Progenitor cell of endocrine pancreas (in vitro differentiated cells): ENCODE measurements around the gene TMEM30B. TPM values are rescaled to one million over a fixed set of nuclear protein-coding genes. Genes with fewer than 3 reads are reported as not detected.

Experiments used
- DNase-seq: peaks from one replicate; pipeline ENCODE4 v3.0.0; 2021; ENCODE audit warnings: low spot score; ENCODE audit not compliant: unreplicated experiment
- H3K27ac Mint-ChIP-seq: 2 replicates; pipeline ENCODE4 v1.8.0; 2021; ENCODE audit warnings: mild to moderate bottlenecking, moderate library complexity, mixed read lengths
- H3K27me3 Mint-ChIP-seq: 2 replicates; pipeline ENCODE4 v1.8.0; 2021; ENCODE audit warnings: mixed read lengths
- H3K36me3 Mint-ChIP-seq: 2 replicates; pipeline ENCODE4 v1.8.0; 2022; ENCODE audit warnings: mixed read lengths; ENCODE audit not compliant: insufficient read depth
- H3K4me1 Mint-ChIP-seq: 2 replicates; pipeline ENCODE4 v1.8.0; 2021; ENCODE audit warnings: low read depth, mixed read lengths
- H3K4me3 Mint-ChIP-seq: 2 replicates; pipeline ENCODE4 v1.8.0; 2021; ENCODE audit warnings: low read depth, mild to moderate bottlenecking, moderate library complexity, mixed read lengths
- H3K9me3 Mint-ChIP-seq: 2 replicates; pipeline ENCODE4 v1.8.0; 2021; ENCODE audit warnings: low read depth, mixed read lengths
- CTCF ChIP-seq: fragments of 200-600 bp; sonication (generic); IDR thresholded peaks from one replicate; pipeline ENCODE4 v1.5.0; 2021; ENCODE audit warnings: antibody characterized with exemption, mild to moderate bottlenecking; ENCODE audit not compliant: unreplicated experiment
- total RNA-seq: library from RNA; stranded (reverse); gene quantifications from 2 replicates; pipeline ENCODE4 v1.2.1, GENCODE V29; 2021

Gene TMEM30B
- total RNA-seq, 1 donor from 2014 or later = 28.1 TPM

- Mint-ChIP-seq H3K4me1 (peaks cover 23% of the 10 kb centered on the region), H3K27me3 (no peaks in the 10 kb centered on the region), H3K4me3 (no peak overlapping the region), H3K27ac (peak overlapping the region; percentile 39), H3K9me3 (no peaks in the 10 kb centered on the region), H3K36me3 (no peaks in the 10 kb centered on the region)
- no peak for TF ChIP-seq CTCF
- DNase-seq = no peak
These were observed 7.6 kb upstream of the TMEM30B start for GRCh38 chr14:61288720-61289119.

- no peak for DNase-seq
- TF ChIP-seq CTCF = no peak
- Mint-ChIP-seq H3K4me1 (peaks cover 22% of the 10 kb centered on the region), H3K9me3 (no peaks in the 10 kb centered on the region), H3K27me3 (no peaks in the 10 kb centered on the region), H3K27ac (peak overlapping the region; percentile 39), H3K4me3 (no peak overlapping the region), H3K36me3 (no peaks in the 10 kb centered on the region)
These were observed 7.1 kb upstream of the TMEM30B start for GRCh38 chr14:61288228-61288627.

GRCh38 chr14:61287196-61287595 lies 6.1 kb upstream of the TMEM30B start:
- no peak for TF ChIP-seq CTCF
- no peak overlapping the region for H3K27ac Mint-ChIP-seq
- H3K27me3 Mint-ChIP-seq = no peaks in the 10 kb centered on the region
- peaks cover 23% of the 10 kb centered on the region for H3K4me1 Mint-ChIP-seq
- no peak for DNase-seq
- no peaks in the 10 kb centered on the region for H3K9me3 Mint-ChIP-seq
- no peaks in the 10 kb centered on the region for H3K36me3 Mint-ChIP-seq
- no peak overlapping the region for H3K4me3 Mint-ChIP-seq

- Mint-ChIP-seq H3K27ac (no peak overlapping the region), H3K9me3 (no peaks in the 10 kb centered on the region), H3K27me3 (no peaks in the 10 kb centered on the region), H3K4me1 (peaks cover 25% of the 10 kb centered on the region), H3K4me3 (no peak overlapping the region), H3K36me3 (no peaks in the 10 kb centered on the region)
- no peak for DNase-seq
- TF ChIP-seq CTCF = no peak
These were observed 4.2 kb upstream of the TMEM30B start for GRCh38 chr14:61285364-61285763.

- no peak for DNase-seq
- Mint-ChIP-seq H3K36me3 (no peaks in the 10 kb centered on the region), H3K9me3 (no peaks in the 10 kb centered on the region), H3K4me3 (no peak overlapping the region), H3K27ac (no peak overlapping the region), H3K27me3 (no peaks in the 10 kb centered on the region), H3K4me1 (peaks cover 33% of the 10 kb centered on the region)
- TF ChIP-seq CTCF = no peak
These were observed 2.9 kb upstream of the TMEM30B start for GRCh38 chr14:61284001-61284400.
